Measurements from ENCODE around the gene MRPL24. TPM values are rescaled to one million over a fixed set of nuclear protein-coding genes. Genes with fewer than 3 reads are reported as not detected.

The MRPL24 gene
- total RNA-seq, 1 experiment from 2014 or later = 27.3 TPM

DNA sequence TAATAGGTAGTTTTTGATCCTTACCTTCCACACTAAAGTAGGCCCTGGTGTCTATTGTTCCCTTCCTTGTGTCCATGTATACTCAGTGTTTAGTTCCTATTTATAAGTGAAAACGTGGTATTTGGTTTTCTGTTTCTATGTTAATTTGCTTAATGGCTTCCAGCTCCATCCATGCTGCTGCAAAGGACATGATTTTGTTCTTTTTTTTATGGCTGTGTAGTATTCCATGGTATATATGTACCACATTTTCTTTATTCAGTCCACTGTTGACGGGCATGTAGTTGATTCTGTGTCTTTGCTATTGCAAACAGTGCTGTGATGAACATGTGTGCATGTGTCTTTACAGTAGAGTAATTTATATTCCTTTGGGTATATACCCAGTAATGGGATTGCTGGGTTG is 47.2 kb upstream of the MRPL24 start:
- no peak overlapping the region for H3K9ac ChIP-seq (ENCODE audit: extremely low read depth, insufficient read length, low read length)
- no peak overlapping the region for H2BK15ac ChIP-seq (ENCODE audit: low read depth, low read length)
- H3K9me3 ChIP-seq (ENCODE audit: control insufficient read depth, low read depth, low read length) = no peaks in the 10 kb centered on the region
- H2BK12ac ChIP-seq (ENCODE audit: insufficient read length, low read depth, low read length) = no peak overlapping the region
- peaks cover 29 to 76% (median 66%) of the 10 kb centered on the region in 3 experiments; a peak in 6 of 7 replicates for H3K36me3 Mint-ChIP-seq (ENCODE audit: insufficient read depth in 1 of 3, low read depth in 3 of 3)
- WGBS (ENCODE audit: extremely low coverage, insufficient read length, low lambda C conversion rate) = no CpG with 5 or more reads among the region's 2 CpGs
- no peak overlapping the region for H2BK120ac ChIP-seq (ENCODE audit: low read depth, low read length, poor library complexity, severe bottlenecking)
- H3K4me1 Mint-ChIP-seq = no peaks in the 10 kb centered on the region
- H4K8ac ChIP-seq (replicated peaks; ENCODE audit: insufficient read length, low read depth, low read length) = no peak overlapping the region
- H3K23ac ChIP-seq (ENCODE audit: insufficient read length, low read depth, low read length) = no peak overlapping the region
- no peak overlapping the region for H3K4me3 Mint-ChIP-seq
- no peak overlapping the region for H3K18ac ChIP-seq (ENCODE audit: insufficient read length, low read depth, low read length)
- no peak overlapping the region for H3K27ac ChIP-seq (ENCODE audit: insufficient read length, low read depth, low read length)
- H3K4ac ChIP-seq (ENCODE audit: low read depth, low read length) = no peak overlapping the region
- no peak for DNase-seq
- H3K14ac ChIP-seq (ENCODE audit: insufficient read depth, low read length) = no peak overlapping the region
- H3K79me1 ChIP-seq (ENCODE audit: insufficient read depth, low read depth, low read length, poor library complexity, severe bottlenecking) = no peaks in the 10 kb centered on the region
- no peak overlapping the region for H2AFZ ChIP-seq (ENCODE audit: low read length)
- H3K27me3 ChIP-seq (ENCODE audit: insufficient read depth, low read length) = no peaks in the 10 kb centered on the region
- H3K4me1 ChIP-seq (ENCODE audit: insufficient read depth, low read length) = no peaks in the 10 kb centered on the region
- no peaks in the 10 kb centered on the region for H3K9me3 Mint-ChIP-seq
- no peaks in the 10 kb centered on the region for H3K23me2 ChIP-seq (ENCODE audit: insufficient read length, low read depth, low read length, poor library complexity, severe bottlenecking)
- H4K20me1 ChIP-seq (ENCODE audit: control insufficient read depth, insufficient read depth, insufficient read length) = peaks cover 2% of the 10 kb centered on the region
- H3K27ac Mint-ChIP-seq = no peak overlapping the region; a peak in 1 of 7 replicates
- no peak overlapping the region for H2BK5ac ChIP-seq (ENCODE audit: insufficient read length, low read length)
- H3K79me2 ChIP-seq (ENCODE audit: insufficient read depth, low read length) = no peaks in the 10 kb centered on the region
- no peak overlapping the region for H3K4me2 ChIP-seq (ENCODE audit: insufficient read depth, insufficient read length, low read length)
- H3K27me3 Mint-ChIP-seq (ENCODE audit: low read depth) = no peaks in the 10 kb centered on the region
- TF ChIP-seq, protein P1, sequence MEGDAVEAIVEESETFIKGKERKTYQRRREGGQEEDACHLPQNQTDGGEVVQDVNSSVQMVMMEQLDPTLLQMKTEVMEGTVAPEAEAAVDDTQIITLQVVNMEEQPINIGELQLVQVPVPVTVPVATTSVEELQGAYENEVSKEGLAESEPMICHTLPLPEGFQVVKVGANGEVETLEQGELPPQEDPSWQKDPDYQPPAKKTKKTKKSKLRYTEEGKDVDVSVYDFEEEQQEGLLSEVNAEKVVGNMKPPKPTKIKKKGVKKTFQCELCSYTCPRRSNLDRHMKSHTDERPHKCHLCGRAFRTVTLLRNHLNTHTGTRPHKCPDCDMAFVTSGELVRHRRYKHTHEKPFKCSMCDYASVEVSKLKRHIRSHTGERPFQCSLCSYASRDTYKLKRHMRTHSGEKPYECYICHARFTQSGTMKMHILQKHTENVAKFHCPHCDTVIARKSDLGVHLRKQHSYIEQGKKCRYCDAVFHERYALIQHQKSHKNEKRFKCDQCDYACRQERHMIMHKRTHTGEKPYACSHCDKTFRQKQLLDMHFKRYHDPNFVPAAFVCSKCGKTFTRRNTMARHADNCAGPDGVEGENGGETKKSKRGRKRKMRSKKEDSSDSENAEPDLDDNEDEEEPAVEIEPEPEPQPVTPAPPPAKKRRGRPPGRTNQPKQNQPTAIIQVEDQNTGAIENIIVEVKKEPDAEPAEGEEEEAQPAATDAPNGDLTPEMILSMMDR (conservative IDR thresholded peaks at IDR 0.05) = no peak
- H2BK20ac ChIP-seq (ENCODE audit: low read depth, low read length, poor library complexity, severe bottlenecking) = no peak overlapping the region
- no peak overlapping the region for H2AK5ac ChIP-seq (ENCODE audit: insufficient read length, low read length)
- H4K91ac ChIP-seq (ENCODE audit: insufficient read length, low read depth, low read length) = no peak overlapping the region
- H4K5ac ChIP-seq (ENCODE audit: insufficient read length, low read depth, low read length) = no peak overlapping the region
- no peak overlapping the region for H3T11ph ChIP-seq (ENCODE audit: low read length)
- H3K56ac ChIP-seq (ENCODE audit: insufficient read length, low read depth, low read length) = no peak overlapping the region
